Naive thymus-derived CD4-positive, alpha-beta T cell (primary cell): Measurements from ENCODE around the gene GATB. TPM values are rescaled to one million over a fixed set of nuclear protein-coding genes. Genes with fewer than 3 reads are reported as not detected.

Experiments
- ATAC-seq: fragments of 150-1000 bp; cut with Tn5 transposase; 2 replicates; pipeline ENCODE4 v1.10.0; 2021; ENCODE audit warnings: mild to moderate bottlenecking, moderate library complexity
- CTCF ChIA-PET: fragments of 350-600 bp; sonication (Branson Sonifier 250); formaldehyde crosslinking; loops from one replicate; lab custom pipeline; 2021; ENCODE audit warnings: antibody characterized with exemption; lab: Charles Lee
- POLR2A ChIA-PET: fragments of 350-600 bp; sonication (Branson Sonifier 250); formaldehyde crosslinking; loops from one replicate; lab custom pipeline; 2021; ENCODE audit warnings: antibody characterized with exemption, inconsistent platforms; lab: Charles Lee
- DNase-seq, 9 donors: peaks; one replicate each; pipeline versions ENCODE4 v3.0.0 to v3.0.0-alpha.2; 2020 to 2022; ENCODE audit warnings: mixed read lengths in 1 of 9
- H3K27ac ChIP-seq: one replicate; pipeline ENCODE4 v1.7.0; 2013; ENCODE audit warnings: mild to moderate bottlenecking, low read depth, low read length, moderate library complexity
- H3K27me3 ChIP-seq, 2 donors: one replicate each; pipeline ENCODE4 v1.7.0; 2013; ENCODE audit warnings: low read length in 2 of 2, mild to moderate bottlenecking in 2 of 2, moderate library complexity in 2 of 2; ENCODE audit not compliant: control insufficient read depth in 2 of 2, insufficient read depth in 2 of 2
- H3K36me3 ChIP-seq, 3 experiments: 1 replicate in 2 of 3; 2 replicates in 1 of 3; pipeline ENCODE4 v1.7.0; 2013; ENCODE audit warnings: low read length in 3 of 3, mild to moderate bottlenecking in 3 of 3, moderate library complexity in 1 of 3; ENCODE audit not compliant: insufficient read depth in 3 of 3, control insufficient read depth in 2 of 3
- H3K4me1 ChIP-seq, 2 donors: one replicate each; pipeline ENCODE4 v1.7.0; 2013; ENCODE audit warnings: low read length in 2 of 2, mild to moderate bottlenecking in 2 of 2, moderate library complexity in 1 of 2; ENCODE audit not compliant: control insufficient read depth in 2 of 2, insufficient read depth in 2 of 2
- H3K4me3 ChIP-seq: 2 replicates; pipeline ENCODE4 v1.7.0; 2013; ENCODE audit warnings: mild to moderate bottlenecking, low read length
- H3K9me3 ChIP-seq, 3 experiments: 1 replicate in 2 of 3; 2 replicates in 1 of 3; pipeline ENCODE4 v1.7.0; 2013; ENCODE audit warnings: low read length in 3 of 3; ENCODE audit not compliant: control insufficient read depth in 2 of 3
- H3K27ac Mint-ChIP-seq, 9 donors: one replicate each; pipeline ENCODE4 v1.8.0; 2020 to 2022; ENCODE audit warnings: mixed read lengths in 9 of 9, mild to moderate bottlenecking in 8 of 9, moderate library complexity in 5 of 9, inconsistent platforms in 2 of 9
- H3K27me3 Mint-ChIP-seq, 5 donors: one replicate each; pipeline ENCODE4 v1.8.0; 2021 to 2022; ENCODE audit warnings: mixed read lengths in 5 of 5, mild to moderate bottlenecking in 1 of 5
- H3K36me3 Mint-ChIP-seq, 5 donors: one replicate each; pipeline ENCODE4 v1.8.0; 2020 to 2022; ENCODE audit warnings: mixed read lengths in 5 of 5, mild to moderate bottlenecking in 3 of 5, inconsistent platforms in 1 of 5
- H3K4me1 Mint-ChIP-seq, 7 donors: one replicate each; pipeline ENCODE4 v1.8.0; 2020 to 2022; ENCODE audit warnings: mixed read lengths in 7 of 7, mild to moderate bottlenecking in 3 of 7, inconsistent platforms in 1 of 7
- H3K4me3 Mint-ChIP-seq, 10 donors: one replicate each; pipeline ENCODE4 v1.8.0; 2020 to 2022; ENCODE audit warnings: mild to moderate bottlenecking in 10 of 10, mixed read lengths in 10 of 10, moderate library complexity in 6 of 10, inconsistent platforms in 2 of 10
- H3K9me3 Mint-ChIP-seq, 11 donors: one replicate each; pipeline ENCODE4 v1.8.0; 2020 to 2022; ENCODE audit warnings: mixed read lengths in 11 of 11, mild to moderate bottlenecking in 4 of 11, inconsistent platforms in 1 of 11, moderate library complexity in 1 of 11
- intact Hi-C, 2 donors: fragments of 100-400 bp; cut with micrococcal nuclease; formaldehyde crosslinking; loops; one replicate each; pipeline ENCODE4 v1.15.1; 2023
- polyA plus RNA-seq, 2 donors: library from polyadenylated mRNA; unstranded; fragments of 300-500 nt; fragmentation: Illumina TruSeq; gene quantifications; one replicate each; pipeline ENCODE4 v1.2.3, GENCODE V29; 2021
- total RNA-seq, 6 experiments: library from RNA in 5 of 6; stranded (reverse) in 5 of 6; gene quantifications; 1 replicate in 5 of 6; 2 replicates in 1 of 6; pipeline ENCODE4 v1.2.3 and lab custom pipeline; 2021 to 2026

GATB gene
- total and polyA plus RNA-seq, 7 experiments from 2014 or later = 10.5 to 17.8 (median 14.2) TPM

DNA sequence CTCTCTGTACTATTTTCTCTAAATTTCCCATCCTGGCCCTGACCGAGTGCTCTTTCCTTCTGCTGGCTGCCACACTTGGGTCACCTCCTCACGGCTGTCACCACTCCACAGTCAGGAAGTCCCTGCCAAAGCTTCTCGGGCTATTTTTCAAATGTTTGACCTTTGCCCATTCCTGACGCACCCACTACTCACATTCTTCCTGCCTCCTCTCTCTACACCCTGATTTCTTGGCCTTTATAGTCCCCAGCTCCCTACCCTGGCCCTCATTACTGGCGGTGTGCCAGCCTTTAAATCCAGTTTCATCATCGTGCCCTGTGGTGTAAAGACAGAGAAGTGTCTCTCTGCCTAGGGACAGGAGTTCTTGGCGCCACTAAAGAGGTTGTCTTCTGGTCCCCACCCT lies 46.4 kb upstream of the GATB start:
- Histone ChIP-seq H3K9me3 (no peaks in the 10 kb centered on the region), H3K36me3 (no peaks in the 10 kb centered on the region), H3K27me3 (no peaks in the 10 kb centered on the region), H3K27ac (no peak overlapping the region), H3K4me3 (no peak overlapping the region), H3K4me1 (no peaks in the 10 kb centered on the region)
- intact Hi-C loops = no loop called here
- ChIA-PET POLR2A (no interaction called here), CTCF (interaction anchor here (1.1 kb wide), 1 partner anchor 75 kb away, joined by 3 read pairs; no protein-coding TSS in a partner anchor)
- peaks cover 0 to 3% (median 0%) of the 10 kb centered on the region in 5 donors for H3K36me3 Mint-ChIP-seq
- no peak overlapping the region for H3K27ac Mint-ChIP-seq
- H3K9me3 Mint-ChIP-seq = no peaks in the 10 kb centered on the region
- ATAC-seq = no peak
- H3K4me3 Mint-ChIP-seq = no peak overlapping the region
- no peak for DNase-seq
- H3K4me1 Mint-ChIP-seq = peaks cover 0 to 14% (median 7%) of the 10 kb centered on the region in 7 donors
- H3K27me3 Mint-ChIP-seq = peaks cover 0 to 3% (median 0%) of the 10 kb centered on the region in 5 donors

DNA sequence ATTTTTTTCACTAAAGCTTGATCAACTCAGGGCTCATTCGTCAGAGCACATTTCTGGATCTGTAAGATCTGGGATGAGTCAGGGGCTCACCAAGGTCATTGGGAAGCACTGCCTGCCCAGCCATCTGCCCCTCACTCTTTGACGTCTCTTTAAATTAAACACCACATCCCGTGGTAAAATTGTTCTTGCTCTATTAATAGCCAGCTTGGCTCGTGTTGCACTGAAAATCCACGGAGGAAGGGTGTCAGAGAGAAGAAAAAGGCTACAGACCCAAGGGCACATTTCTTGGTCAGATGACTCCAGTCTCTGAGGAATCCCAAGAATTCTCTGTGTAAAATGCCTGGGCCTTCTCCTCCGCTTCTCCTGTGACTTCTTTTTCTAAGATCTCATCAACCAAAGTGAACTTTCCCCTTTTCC lies 45.7 kb upstream of the GATB start:
- no peaks in the 10 kb centered on the region for H3K9me3 Mint-ChIP-seq

DNA sequence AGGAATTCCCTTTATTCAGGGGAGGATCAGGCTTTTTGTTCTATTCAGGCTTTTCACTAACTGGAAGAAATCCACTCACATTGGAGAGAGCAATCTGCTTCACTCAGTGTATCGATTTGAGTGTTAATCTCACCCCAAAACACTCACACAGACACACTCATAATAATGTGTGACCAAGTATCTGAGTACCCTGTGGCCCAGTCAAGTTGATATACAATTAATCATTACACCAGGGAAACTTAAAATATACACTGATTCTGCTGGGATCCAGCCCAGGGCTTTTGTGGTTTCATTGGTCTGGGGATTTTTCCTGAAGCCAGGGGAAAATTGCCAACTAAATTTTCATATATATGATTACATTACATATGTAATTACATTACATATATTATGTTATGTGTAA lies 44.0 kb upstream of the GATB start:
- ChIA-PET POLR2A (no interaction called here), CTCF (no interaction called here)
- Histone ChIP-seq H3K27me3 (no peaks in the 10 kb centered on the region), H3K9me3 (no peaks in the 10 kb centered on the region), H3K36me3 (no peaks in the 10 kb centered on the region), H3K27ac (no peak overlapping the region), H3K4me1 (no peaks in the 10 kb centered on the region), H3K4me3 (no peak overlapping the region)
- peaks cover 0 to 3% (median 0%) of the 10 kb centered on the region in 5 donors for H3K36me3 Mint-ChIP-seq
- no peaks in the 10 kb centered on the region for H3K27me3 Mint-ChIP-seq
- peaks cover 0 to 4% (median 0%) of the 10 kb centered on the region in 11 donors for H3K9me3 Mint-ChIP-seq
- DNase-seq = no peak
- intact Hi-C loops = no loop called here
- peaks cover 0 to 3% (median 0%) of the 10 kb centered on the region in 7 donors for H3K4me1 Mint-ChIP-seq
- no peak overlapping the region for H3K27ac Mint-ChIP-seq
- no peak overlapping the region for H3K4me3 Mint-ChIP-seq
- no peak for ATAC-seq

More for the DNA sequence above, 45.7 kb upstream of the GATB start:
- intact Hi-C loops = no loop called here
- Mint-ChIP-seq H3K4me3 (no peak overlapping the region), H3K36me3 (peaks cover 0 to 3% (median 0%) of the 10 kb centered on the region in 5 donors), H3K4me1 (peaks cover 0 to 7% (median 3%) of the 10 kb centered on the region in 7 donors), H3K27me3 (peaks cover 0 to 3% (median 0%) of the 10 kb centered on the region in 5 donors), H3K27ac (no peak overlapping the region)
- no peak for DNase-seq
- Histone ChIP-seq H3K36me3 (no peaks in the 10 kb centered on the region), H3K9me3 (no peaks in the 10 kb centered on the region), H3K4me3 (no peak overlapping the region), H3K27me3 (no peaks in the 10 kb centered on the region), H3K27ac (no peak overlapping the region), H3K4me1 (no peaks in the 10 kb centered on the region)
- ChIA-PET CTCF (interaction anchor here (0.6 kb wide), 1 partner anchor 90 kb away, joined by 8 read pairs; no protein-coding TSS in a partner anchor), POLR2A (no interaction called here)
- no peak for ATAC-seq

DNA sequence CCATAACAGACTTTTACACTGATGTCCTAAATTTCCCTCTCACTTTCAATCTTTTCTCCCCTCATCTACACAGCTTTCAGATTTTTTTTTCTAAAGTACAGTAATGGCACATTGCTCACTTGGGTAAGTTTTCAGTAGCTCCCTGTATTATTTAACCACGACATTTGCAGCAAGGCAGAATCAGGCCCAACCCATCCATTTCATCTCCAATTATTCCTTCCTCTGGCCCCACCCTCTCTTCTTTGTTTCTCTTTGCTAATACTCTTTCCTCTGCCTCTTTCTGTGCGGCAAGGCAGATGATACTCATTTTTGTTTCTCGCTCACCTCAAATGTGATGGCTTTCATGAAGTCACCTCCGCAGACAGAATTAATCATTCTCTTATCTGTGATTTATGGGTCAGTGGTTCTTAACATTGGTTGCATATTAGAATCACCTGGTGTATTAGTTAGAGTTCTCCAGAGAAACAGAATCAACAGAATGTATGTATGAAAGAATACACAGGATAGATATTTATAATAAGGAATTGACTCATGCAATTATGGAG lies 43.4 kb upstream of the GATB start:
- intact Hi-C loops = no loop called here
- Mint-ChIP-seq H3K4me3 (no peak overlapping the region), H3K9me3 (peaks cover 0 to 4% (median 0%) of the 10 kb centered on the region in 11 donors), H3K27me3 (no peaks in the 10 kb centered on the region), H3K36me3 (peaks cover 0 to 3% (median 0%) of the 10 kb centered on the region in 5 donors), H3K27ac (no peak overlapping the region), H3K4me1 (peaks cover 0 to 3% (median 0%) of the 10 kb centered on the region in 7 donors)
- DNase-seq (no peak), ATAC-seq (no peak)
- no peak overlapping the region for H3K27ac ChIP-seq
- no peak overlapping the region for H3K4me3 ChIP-seq
- no peaks in the 10 kb centered on the region for H3K36me3 ChIP-seq
- no peaks in the 10 kb centered on the region for H3K9me3 ChIP-seq
- POLR2A ChIA-PET = no interaction called here
- H3K4me1 ChIP-seq = no peaks in the 10 kb centered on the region
- no peaks in the 10 kb centered on the region for H3K27me3 ChIP-seq
- CTCF ChIA-PET = interaction anchor here (1.2 kb wide), 1 partner anchor 30 kb away, joined by 3 read pairs; no protein-coding TSS in a partner anchor

DNA sequence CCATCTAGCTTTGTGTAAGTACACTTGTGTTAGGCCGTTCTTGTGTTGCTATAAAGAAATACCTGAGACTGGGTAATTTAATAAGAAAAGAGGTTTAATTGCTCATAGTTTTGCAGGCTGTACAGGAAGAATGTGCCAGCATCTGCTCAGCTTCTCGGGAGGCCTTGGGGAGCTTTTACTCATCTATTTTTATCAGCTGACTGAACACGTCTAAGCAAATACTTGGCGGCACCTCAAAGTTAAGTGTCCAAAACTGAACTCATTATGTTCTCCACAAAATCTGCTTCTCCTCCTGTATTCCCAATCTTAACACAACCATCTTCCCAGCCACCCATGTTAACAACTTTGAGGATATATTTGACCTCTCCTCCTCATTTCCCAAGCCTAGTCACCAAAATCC lies 42.4 kb upstream of the GATB start:
- Mint-ChIP-seq H3K9me3 (peaks cover 0 to 4% (median 0%) of the 10 kb centered on the region in 11 donors), H3K4me3 (no peak overlapping the region), H3K27me3 (no peaks in the 10 kb centered on the region), H3K36me3 (peaks cover 0 to 3% (median 0%) of the 10 kb centered on the region in 5 donors), H3K4me1 (peaks cover 0 to 3% (median 0%) of the 10 kb centered on the region in 7 donors), H3K27ac (no peak overlapping the region)
- no peak for DNase-seq
- CTCF ChIA-PET = interaction anchor here (0.8 to 1.2 kb wide), 4 partner anchors 10 to 554 kb away, joined by 3 read pairs; no protein-coding TSS in a partner anchor
- Histone ChIP-seq H3K36me3 (no peaks in the 10 kb centered on the region), H3K4me1 (no peaks in the 10 kb centered on the region), H3K9me3 (no peaks in the 10 kb centered on the region), H3K4me3 (no peak overlapping the region), H3K27ac (no peak overlapping the region), H3K27me3 (no peaks in the 10 kb centered on the region)
- no peak for ATAC-seq
- intact Hi-C loops = no loop called here
- POLR2A ChIA-PET = interaction anchor here (0.6 kb wide), 1 partner anchor 406 kb away, joined by 3 read pairs; no protein-coding TSS in a partner anchor

DNA sequence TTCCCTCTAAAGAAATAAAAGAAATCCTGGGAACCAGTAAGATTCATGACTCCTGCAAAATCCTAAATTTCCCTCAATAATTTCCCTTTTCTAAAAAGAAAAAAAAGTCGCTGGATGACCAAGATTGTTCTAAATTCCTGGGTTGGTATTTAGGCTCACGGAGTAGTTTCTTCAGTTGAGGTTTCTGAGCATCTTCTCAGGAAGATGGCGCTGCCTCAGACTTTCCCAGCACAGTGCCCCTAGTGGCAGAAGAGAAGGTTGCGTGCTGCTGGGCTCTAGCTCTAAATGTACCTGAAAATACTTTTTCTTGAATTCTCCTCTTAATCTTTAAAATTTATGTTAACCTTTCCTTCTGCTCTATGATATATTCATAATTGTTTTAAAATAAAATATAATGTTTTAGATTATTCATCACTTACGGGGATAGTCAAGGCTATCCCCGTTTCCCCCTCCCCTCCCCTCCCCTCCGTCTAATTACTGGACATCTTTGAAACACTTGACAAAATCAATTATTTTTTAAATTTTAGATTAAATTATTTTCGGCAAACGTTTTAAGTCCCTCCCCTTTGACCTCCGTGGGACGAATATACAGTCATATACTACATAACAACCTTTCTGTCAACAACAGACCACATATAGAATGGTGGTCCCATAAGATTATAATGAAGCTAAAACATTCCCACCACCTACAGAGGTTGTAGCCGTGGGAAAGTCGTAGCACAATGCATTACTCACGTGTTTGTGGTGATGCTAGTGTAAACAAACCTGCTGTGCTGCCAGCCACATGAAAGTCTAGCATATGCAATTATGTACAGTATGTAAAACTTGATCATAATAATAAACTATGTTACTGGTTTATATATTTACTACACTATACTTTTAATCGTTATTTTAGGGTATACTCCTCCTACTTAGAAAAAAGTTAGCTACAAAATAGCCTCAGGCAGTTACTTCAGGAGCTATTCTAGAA lies 41.0 kb upstream of the GATB start:
- Mint-ChIP-seq H3K4me1 (no peaks in the 10 kb centered on the region), H3K27ac (no peak overlapping the region), H3K4me3 (no peak overlapping the region), H3K9me3 (peaks cover 0 to 4% (median 0%) of the 10 kb centered on the region in 11 donors), H3K36me3 (peaks cover 0 to 3% (median 0%) of the 10 kb centered on the region in 5 donors), H3K27me3 (peaks cover 0 to 3% (median 0%) of the 10 kb centered on the region in 5 donors)
- Histone ChIP-seq H3K36me3 (no peaks in the 10 kb centered on the region), H3K9me3 (no peaks in the 10 kb centered on the region), H3K27ac (no peak overlapping the region), H3K4me3 (no peak overlapping the region), H3K4me1 (no peaks in the 10 kb centered on the region), H3K27me3 (no peaks in the 10 kb centered on the region)
- intact Hi-C loops = no loop called here
- POLR2A ChIA-PET = interaction anchor here (0.6 kb wide), 1 partner anchor 439 kb away, joined by 3 read pairs; no protein-coding TSS in a partner anchor
- CTCF ChIA-PET = interaction anchor here (0.6 to 1.2 kb wide), 6 partner anchors 8 to 612 kb away, joined by 3 to 4 read pairs (median 3); no protein-coding TSS in a partner anchor
- ATAC-seq (peak; percentile 89), DNase-seq (peak; percentile 19 to 59 (median 45))
